ENCODE data around the gene DCAF12L1.

The DCAF12L1 gene

DNA sequence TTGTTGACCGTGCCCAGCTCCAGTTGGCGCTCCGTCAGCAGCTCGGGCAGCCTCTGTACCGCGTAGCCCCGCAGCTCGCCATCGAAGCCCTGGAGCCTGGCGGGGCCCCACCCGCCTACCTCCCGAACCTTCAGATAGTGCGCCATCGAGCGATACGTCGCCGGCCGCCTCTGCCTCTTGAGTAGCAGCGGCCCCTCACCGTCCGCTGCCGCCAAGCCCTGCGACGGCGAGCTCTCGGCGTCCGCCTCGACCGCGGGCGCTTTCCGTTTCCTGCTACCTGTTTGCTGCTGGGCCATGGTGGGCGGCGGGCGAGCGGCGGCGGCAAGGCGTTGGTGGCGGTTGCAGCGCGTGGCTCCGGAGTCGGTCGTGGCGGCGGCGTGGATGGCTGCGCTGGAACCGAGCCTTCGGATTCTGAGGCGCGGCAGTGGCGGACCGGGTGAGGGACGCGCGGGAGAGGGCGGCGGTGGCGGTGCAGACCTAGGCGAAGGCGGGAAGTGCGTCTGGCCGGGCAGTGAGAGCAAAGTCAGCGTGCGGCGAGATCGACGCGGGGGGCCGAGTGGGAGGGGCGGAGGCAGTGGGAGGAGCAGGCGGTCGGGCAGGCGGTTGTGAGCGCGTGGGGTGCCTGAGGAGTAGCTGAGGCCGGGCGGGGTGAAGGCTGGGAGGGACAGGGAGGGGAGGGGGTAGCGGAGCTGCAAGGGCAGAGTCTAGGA lies at the start of gene DCAF12L1:
Gene DCAF12L1, minus strand, starts transcription at position 502 of the 710 bp plus-strand sequence. Its CDS starts 206 bp downstream, at position 296.
- in situ Hi-C loops (cut with MboI; ENCODE audit: low sequenced_read_pairs) = no loop called here

DNA sequence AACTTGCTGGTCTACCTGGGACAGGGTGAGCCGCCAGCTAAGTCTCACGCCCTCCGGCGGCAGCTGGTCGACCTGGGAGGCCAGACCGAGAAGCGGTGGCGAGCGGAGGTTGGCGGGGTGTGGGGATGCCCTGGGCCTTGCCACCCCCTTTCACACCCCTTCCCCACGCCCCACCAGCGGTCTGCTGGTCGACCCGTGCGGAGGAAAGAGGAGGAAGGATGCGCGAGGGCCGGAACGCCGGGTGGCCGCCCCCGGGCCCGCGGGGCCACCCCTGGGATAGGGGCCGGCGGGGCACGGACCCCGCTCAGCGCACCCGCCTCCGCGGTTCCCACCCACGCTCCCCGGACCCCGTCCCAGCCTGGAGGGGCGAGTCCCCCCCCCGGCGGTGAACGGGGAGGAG lies 28.3 kb upstream of the DCAF12L1 start:
- in situ Hi-C loops (cut with MboI; ENCODE audit: low sequenced_read_pairs) = no loop called here

DNA sequence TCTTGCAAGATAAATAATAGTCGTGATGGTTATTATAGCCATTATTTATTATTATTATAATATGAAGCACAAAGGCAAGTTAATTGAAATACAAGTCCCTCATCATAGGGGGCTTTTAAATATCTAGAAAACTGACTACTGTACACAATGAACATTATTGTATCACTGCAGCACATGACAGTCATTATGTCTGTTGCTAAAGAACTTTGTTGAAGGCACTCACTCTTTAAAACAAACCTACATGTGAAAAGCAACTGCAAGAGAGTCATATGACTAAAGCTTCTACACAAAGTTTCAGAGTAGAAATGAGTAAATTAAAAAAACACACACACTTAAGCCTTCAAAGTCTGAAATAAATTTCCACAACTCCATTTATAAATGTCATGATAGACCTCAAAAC lies 23.3 kb upstream of the DCAF12L1 start:
- in situ Hi-C loops (cut with MboI; ENCODE audit: low sequenced_read_pairs) = no loop called here

DNA sequence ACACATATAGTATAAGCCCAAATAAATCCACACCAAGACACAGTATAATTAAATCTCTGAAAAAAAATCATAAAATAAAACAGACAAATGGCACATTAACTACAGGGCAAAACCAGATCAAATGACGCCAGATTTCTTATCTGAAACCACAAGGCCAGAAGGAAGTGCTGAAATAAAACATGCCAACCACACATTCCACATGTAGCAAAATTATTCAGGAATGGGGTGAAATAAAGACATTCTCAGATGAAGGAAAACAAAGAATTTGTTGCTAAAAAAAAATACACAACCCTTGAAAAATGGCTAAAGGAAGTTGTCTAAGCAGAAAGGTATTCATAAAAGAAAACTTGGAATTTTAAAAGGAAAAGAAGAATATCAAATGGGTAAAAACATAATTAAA lies 4.5 kb upstream of the DCAF12L1 start:
- in situ Hi-C loops (cut with MboI; ENCODE audit: low sequenced_read_pairs) = no loop called here

DNA sequence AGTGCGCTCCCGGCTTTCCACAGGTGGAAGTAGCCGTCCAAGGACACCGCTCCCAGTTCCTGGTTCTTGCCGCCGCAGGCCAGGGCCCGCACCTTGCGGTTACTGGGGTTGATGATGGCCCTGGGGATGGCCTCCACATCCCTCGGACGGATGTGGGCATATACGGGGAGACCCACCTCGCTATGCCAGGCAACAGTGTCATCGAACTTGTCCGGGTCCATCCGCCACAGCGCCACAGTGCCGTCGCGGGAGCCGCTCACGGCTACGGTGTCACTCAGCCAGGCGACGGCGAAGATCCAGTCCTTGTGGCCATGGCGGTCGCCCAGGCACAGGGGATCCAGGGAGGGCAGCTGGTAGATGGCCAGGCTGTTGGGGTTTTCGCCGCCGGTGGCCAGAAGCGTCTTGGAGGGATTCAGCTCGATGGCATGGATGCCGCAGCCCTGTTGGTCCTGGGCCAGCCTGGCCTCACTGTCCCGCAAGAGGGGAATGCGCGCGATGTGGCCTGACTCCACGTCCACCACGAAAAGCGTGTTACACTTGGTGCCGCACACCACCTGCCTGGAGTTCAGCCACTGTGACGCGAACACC lies 795 bp downstream of the DCAF12L1 start:
- in situ Hi-C loops (cut with MboI; ENCODE audit: low sequenced_read_pairs) = no loop called here

DNA sequence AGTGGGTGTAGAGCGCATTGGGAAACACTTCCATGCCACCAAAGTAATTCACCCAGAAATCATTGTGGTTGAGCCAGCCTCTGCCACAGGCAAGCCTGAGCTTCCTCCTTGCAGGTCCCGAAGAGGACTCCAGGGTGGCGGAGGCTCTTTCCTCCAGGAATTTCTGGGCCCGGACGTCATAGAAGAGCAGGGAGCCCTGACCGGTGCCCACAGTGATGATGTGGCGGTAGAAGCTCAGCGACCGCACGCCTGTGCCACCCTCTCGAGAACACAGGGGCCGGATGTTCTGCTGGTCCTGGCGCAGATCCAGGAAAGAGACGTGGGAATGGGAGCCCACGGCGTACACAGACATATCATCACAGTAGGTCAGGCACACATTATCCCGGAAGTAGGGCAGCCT lies 1.3 kb downstream of the DCAF12L1 start:
- in situ Hi-C loops (cut with MboI; ENCODE audit: low sequenced_read_pairs) = no loop called here

DNA sequence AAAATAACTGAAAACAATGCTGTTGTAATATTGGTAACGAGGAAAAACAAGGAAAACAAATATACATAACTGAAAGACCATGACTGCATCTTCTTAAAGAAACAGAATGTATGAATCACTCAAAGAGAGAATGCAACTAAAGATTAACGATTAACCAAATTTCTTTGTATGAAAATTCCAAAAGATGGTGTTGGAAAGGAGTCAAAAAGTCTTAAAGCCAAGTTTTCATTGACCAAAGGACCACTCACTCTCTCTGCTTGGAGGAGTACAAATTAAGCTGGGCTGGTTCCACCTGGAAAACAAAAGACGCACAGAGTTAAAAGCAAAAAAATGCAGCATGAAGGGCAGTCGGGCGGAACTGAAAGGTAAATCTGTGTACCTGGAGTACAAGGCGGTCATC lies 1.8 kb downstream of the DCAF12L1 start:
- in situ Hi-C loops (cut with MboI; ENCODE audit: low sequenced_read_pairs) = no loop called here

DNA sequence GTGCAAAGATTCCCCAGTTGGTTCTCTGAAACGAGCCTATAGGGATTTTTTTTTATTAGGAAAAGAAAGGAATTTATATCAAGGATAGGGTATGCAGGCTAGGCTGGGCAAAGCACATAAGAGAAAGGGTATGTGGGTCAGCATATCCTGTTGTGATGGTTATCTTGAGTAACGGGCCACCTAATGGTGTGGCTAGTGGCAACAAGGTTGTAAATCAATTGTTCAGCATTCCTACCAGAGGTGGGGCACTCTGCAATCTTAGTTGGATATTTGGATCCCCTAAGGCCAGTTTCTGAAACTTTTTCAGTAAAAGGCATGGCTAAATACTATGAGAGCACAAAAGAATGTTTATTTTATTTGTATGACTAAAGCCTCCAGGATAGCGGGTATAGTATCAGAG lies 42.7 kb downstream of the DCAF12L1 start:
- in situ Hi-C loops (cut with MboI; ENCODE audit: low sequenced_read_pairs) = no loop called here

All from hTERT RPE-1 (cell line).